ENCODE measurements around the gene ANKRD40.
"Not testable (repeated sequence)": the region's sequence is repeated elsewhere in the genome, so short reads cannot be mapped to it uniquely, and the experiment has no call there.

ANKRD40 gene, protein sequence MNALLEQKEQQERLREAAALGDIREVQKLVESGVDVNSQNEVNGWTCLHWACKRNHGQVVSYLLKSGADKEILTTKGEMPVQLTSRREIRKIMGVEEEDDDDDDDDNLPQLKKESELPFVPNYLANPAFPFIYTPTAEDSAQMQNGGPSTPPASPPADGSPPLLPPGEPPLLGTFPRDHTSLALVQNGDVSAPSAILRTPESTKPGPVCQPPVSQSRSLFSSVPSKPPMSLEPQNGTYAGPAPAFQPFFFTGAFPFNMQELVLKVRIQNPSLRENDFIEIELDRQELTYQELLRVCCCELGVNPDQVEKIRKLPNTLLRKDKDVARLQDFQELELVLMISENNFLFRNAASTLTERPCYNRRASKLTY

GRCh38 chr17:50707289-50708049 lies at the start of gene ANKRD40:
Gene ANKRD40 (minus strand): TSS chr17:50707914. CDS start chr17:50707654, 260 bp downstream.
- peak; percentile 92 for DNase-seq

- no peak for DNase-seq
Measured at GRCh38 chr17:50754521-50754920, 46.8 kb upstream of the ANKRD40 start.

DNA sequence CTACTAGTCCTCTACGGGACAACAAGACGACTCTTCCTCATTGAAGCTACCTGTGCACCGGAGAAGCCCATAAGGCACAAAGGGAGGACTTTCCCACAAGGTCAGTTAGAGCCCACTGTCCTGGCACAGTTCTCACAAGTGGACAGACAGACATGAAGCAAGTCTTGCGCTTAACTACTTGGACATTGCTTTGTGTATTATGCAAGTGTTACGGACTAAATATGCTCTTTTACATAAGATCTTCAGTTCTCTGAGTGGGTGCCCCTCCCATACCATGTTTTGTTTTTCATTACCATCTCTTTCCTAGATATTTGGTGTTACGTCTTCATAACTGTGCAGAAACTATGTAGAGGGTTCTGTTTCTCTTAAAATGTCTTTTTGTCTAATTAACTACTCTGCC lies 41.5 kb upstream of the ANKRD40 start:
- DNase-seq, result no peak

GRCh38 chr17:50745631-50746030 lies 37.9 kb upstream of the ANKRD40 start:
- no peak for DNase-seq

DNA sequence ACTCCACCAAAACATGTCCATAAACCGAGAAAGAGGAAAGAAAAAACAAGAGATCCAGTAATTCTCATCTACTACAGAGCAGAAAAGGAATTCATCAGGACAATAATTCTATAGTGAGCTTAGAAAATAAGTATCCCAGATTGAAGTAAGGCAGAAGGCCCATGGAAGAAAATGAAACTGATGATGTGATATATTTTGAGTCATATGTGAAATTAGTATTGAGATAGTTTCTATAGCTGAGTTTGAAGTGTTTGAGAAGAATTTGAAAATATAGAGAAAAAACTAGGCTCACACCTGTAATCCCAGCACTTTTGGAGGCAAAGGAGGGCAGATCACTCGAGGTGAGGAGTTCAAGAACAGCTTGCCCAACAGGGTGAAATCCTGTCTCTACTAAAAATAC lies 31.4 kb upstream of the ANKRD40 start:
- no peak for DNase-seq

DNA sequence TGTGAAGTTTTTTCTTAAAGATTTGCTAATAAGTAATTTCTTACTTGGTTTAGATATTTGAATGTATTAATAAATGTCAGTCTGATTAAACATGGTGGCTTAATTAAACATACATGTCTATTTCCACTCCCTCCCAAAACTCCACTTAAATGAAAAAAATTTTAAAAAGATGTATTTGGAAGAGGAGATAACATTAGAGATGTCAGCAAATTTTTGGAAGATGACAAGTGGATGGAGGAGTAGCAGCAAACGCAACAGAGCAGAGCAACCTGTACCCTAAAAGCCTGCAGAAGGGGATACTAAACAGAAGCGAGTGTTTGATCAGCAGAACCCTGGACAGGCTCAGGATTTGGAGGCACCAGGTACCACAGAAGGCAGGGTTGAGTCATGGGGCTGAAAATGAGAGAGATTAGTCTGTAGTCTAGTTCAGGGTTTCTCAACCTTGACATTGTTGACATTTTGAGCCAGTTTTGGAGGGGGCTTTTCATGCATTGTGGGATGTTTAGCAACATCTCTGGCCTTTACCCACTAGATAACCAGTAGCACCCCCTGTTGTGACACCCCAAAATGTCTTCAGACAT lies 29.5 kb upstream of the ANKRD40 start:
- no peak for DNase-seq

DNA sequence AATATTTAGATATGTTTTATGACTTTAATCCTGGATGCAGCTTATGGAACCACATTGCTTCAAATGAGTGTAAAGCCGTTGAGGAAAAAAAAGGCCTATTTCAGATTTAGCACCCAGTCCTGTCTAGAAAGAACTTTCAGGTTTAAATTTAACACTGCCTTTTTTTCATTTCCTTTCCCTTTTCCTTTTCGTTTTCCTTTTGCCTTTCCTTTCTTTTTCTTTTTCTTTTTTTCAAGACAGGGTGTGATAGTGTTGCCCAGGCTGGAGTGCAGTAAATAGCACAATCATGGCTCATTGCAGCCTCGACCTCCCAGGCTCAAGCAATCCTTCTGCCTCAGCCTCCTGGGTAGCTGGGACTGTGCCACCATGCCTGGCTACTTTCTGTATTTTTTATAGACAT lies 27.6 kb upstream of the ANKRD40 start:
- no peak for DNase-seq

DNA sequence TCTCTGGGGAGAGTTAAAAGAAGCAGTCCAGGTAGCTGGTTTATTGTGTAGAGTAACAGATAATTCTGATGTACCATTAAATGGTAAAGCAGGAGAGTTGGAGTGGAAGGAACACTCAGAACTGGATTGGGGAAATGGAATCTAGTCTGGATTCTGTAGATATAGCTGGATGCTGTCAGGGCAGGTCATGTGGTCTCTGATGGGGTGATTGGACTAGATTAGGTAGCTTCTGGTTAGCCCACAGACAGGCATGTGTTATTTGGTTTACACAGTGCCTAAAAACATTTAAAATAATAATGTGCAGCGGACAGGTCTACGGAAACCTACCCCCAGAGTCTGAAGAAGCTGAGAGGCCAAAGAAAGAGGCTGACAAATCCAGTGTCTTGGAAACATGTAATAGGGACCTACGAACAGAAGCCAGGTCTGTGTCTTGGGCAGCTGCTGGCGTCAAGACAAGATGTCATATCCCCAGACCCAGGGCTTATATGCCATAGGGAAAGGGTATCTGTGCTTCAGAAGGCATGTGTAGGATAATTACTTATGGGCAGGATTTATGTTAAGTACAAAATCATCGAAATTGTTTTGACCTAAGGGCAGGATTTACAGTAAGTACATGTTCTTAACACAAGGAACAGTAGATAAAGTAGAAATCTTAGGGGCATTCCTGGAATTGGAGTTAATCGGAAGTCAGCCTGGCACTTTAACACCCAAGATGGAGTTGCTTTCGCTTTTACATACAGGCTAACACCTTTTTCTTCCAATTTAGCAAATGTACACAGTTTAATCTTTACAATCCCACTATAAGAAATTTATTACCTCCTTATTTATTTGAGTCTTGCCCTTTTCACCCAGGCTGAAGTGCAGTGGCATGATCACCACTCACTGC lies 24.1 kb upstream of the ANKRD40 start:
- no peak for DNase-seq

GRCh38 chr17:50728881-50729765 lies 21.4 kb upstream of the ANKRD40 start:
- no peak for DNase-seq

- no peak for DNase-seq
Measured at GRCh38 chr17:50728112-50728429, 20.4 kb upstream of the ANKRD40 start.

- no peak for DNase-seq
Measured at GRCh38 chr17:50725769-50726655, 18.3 kb upstream of the ANKRD40 start.

- not testable (repeated sequence) for DNase-seq
Measured at GRCh38 chr17:50724622-50725021, 16.9 kb upstream of the ANKRD40 start.

DNA sequence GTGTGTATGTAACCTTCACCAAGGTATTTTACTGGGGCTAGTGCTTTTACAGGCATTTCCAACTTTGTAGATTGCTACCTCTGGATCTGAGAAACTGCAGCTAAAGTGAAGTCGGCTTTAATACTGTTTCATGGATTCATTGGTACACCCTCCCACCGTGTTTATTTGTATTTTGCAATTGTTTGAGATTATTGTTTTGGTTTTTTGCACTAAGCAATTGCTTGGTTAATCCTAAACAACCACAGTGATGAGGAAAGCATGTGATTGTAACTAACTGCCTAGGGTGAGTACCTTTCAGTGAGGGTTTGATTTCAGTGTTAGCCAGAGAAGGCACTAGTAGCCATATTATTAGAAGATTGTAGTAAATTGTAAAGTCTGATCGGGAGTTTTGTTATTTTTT lies 15.0 kb upstream of the ANKRD40 start:
- DNase-seq, result no peak

GRCh38 chr17:50721194-50722010 lies 13.7 kb upstream of the ANKRD40 start:
- DNase-seq, result no peak

DNA sequence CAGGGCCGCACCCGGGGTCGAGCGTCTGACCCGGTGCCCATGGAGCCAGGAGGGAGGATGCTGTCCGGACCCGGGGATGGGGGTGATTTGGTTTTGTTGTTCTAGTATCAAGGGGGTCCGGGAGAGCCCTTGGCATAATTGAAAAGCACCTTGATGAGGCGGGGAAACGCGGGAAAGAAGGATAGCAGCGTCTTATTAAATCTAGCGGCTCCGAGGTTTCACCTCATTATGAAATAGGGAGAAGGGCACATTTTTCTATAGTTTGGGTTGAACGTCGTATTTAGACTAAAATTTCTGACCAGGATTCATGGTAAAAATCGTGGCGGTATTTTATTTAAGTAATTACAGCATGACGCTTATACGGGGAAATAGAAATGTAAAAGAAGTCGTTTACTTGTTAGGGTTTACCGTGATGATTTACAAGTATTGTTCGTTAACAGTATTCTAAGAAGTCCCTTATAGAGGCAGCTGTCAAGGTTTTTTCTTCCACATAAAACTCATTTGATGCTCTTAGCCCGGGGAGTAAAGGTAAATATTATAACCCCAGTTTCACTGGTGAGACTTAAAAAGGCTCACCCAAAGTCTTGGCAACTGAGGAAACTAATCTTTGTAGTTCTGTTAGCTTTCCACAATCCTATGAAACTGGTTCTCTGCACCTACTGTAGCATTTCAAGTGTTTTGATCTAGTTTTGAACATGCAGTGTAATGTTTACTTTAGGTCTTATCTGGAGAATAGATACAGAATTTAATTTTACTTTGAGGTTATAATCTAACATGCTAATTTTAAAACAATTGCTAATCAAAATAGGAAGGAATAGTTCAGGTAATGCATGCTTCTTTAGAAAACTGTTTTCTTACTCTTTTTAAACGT lies 12.4 kb upstream of the ANKRD40 start:
- DNase-seq, result no peak

DNA sequence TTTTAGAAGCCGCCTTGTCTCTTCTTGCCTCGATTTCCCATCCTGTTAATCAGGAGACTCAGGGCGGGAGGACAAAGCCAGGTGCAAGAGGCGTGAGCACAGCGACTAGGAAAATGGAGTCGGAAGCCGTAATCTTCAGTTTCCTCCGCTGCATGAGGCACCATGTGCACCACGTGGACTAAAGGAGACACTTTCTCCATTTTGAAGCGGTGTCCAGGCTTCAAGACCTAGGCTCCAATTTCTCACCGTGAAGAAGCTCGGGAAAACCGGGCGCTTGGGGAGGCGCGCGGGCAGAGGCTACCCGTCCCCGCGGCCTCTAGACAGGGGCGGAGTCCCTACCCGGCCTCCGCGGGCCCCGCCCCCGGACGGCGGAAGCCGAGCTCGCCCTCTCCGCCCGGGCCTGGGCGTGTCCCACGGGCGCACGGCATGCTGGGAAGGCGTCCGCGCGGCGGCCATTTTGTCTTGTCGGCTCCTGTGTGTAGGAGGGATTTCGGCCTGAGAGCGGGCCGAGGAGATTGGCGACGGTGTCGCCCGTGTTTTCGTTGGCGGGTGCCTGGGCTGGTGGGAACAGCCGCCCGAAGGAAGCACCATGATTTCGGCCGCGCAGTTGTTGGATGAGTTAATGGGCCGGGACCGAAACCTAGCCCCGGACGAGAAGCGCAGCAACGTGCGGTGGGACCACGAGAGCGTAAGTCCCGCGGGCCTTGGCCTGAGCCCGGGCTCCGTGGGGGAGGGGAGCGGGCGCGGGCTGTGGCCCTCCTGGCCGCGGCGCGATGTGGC lies 11.6 kb upstream of the ANKRD40 start, which contains the start of gene LUC7L3:
TSS of gene LUC7L3 (plus strand) at position 460 of the 780 bp plus-strand sequence. CDS start at position 590, 130 bp downstream.
- DNase-seq, result peak; percentile 84

DNA sequence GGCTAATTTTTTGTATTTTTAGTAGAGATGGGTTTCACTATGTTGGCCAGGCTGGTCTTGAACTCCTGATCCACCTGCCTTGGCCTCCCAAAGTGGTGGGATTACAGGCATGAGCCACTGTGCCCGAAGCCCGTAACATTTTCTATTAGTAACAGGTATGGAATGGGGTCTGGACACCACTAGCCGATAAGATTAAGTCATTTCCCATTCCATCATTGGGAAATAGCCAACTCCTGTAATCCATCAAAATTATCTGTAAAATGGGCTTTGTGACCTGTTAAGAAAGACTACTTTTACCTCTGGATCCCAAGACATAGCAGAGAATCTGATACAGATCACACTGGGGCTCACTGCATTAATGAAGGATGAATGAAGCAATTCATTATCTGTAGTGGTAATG lies 7.8 kb upstream of the ANKRD40 start:
- no peak for DNase-seq

GRCh38 chr17:50712641-50713040 lies 4.9 kb upstream of the ANKRD40 start:
- no peak for DNase-seq
